GM19468 (cell line): Measurements from ENCODE around the gene FAM81A.

ENCODE experiments used
- ATAC-seq: cut with Tn5 transposase; IDR thresholded peaks from one replicate; pipeline ENCODE4 v1.9.1; 2021; ENCODE audit warnings: mild to moderate bottlenecking, moderate library complexity, moderate number of reproducible peaks; ENCODE audit not compliant: unreplicated experiment; ENCODE audit errors: extremely low read depth

Gene FAM81A

GRCh38 chr15:59536553-59536952 lies 98.6 kb downstream of the FAM81A start:
- no peak for ATAC-seq

- no peak for ATAC-seq
Measured at GRCh38 chr15:59537403-59537802, 99.4 kb downstream of the FAM81A start.

- ATAC-seq = no peak
Measured at GRCh38 chr15:59538494-59538893, 100.5 kb downstream of the FAM81A start.

- ATAC-seq = no peak
Measured at GRCh38 chr15:59539799-59540198, 101.8 kb downstream of the FAM81A start.

GRCh38 chr15:59540654-59541053 lies 102.7 kb downstream of the FAM81A start:
- ATAC-seq = no peak

- no peak for ATAC-seq
Measured at GRCh38 chr15:59541750-59542149, 103.8 kb downstream of the FAM81A start.

GRCh38 chr15:59543721-59544547 lies 105.9 kb downstream of the FAM81A start:
- no peak for ATAC-seq

GRCh38 chr15:59545573-59545972 lies 107.6 kb downstream of the FAM81A start:
- no peak for ATAC-seq

GRCh38 chr15:59548501-59549226 lies 110.7 kb downstream of the FAM81A start:
- no peak for ATAC-seq

GRCh38 chr15:59549301-59550185 lies 111.6 kb downstream of the FAM81A start:
- ATAC-seq = no peak

GRCh38 chr15:59550530-59550929 lies 112.5 kb downstream of the FAM81A start:
- ATAC-seq = no peak

- ATAC-seq = no peak
Measured at GRCh38 chr15:59550956-59551355, 113.0 kb downstream of the FAM81A start.

GRCh38 chr15:59553879-59554735 lies 116.1 kb downstream of the FAM81A start:
- ATAC-seq = no peak

GRCh38 chr15:59555696-59556095 lies 117.7 kb downstream of the FAM81A start:
- ATAC-seq = no peak

GRCh38 chr15:59556380-59556779 lies 118.4 kb downstream of the FAM81A start:
- ATAC-seq = no peak

- ATAC-seq = no peak
Measured at GRCh38 chr15:59557581-59557980, 119.6 kb downstream of the FAM81A start.

- ATAC-seq = no peak
Measured at GRCh38 chr15:59558851-59559250, 120.9 kb downstream of the FAM81A start.

- ATAC-seq = no peak
Measured at GRCh38 chr15:59561547-59561946, 123.6 kb downstream of the FAM81A start.

GRCh38 chr15:59562448-59563186 lies 124.6 kb downstream of the FAM81A start:
- no peak for ATAC-seq
